ENCODE data around the gene COX10.
"Not testable (repeated sequence)": the region's sequence is repeated elsewhere in the genome, so short reads cannot be mapped to it uniquely, and the experiment has no call there.

COX10 gene

DNA sequence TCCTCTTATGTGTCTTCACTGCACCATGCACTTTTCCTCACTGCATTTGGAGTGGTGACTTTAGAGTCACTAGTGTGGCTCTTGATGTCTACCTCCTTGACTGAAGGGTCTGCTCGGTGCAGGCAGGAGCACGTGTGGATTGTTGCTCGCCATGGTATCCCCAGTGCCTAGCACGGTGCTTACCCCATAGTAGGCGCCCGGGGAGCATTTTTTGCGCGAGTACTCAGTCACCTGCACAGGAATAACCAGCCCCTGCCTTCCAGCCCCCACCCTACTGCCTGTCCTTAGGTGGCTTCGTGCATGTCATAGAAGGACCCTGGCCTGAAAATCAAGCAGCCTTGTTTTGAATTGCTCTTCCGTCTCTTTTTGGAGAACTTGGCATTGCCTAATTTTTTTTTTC lies 136.1 kb downstream of the COX10 start:
- no peak for DNase-seq (ENCODE audit: low spot score)

DNA sequence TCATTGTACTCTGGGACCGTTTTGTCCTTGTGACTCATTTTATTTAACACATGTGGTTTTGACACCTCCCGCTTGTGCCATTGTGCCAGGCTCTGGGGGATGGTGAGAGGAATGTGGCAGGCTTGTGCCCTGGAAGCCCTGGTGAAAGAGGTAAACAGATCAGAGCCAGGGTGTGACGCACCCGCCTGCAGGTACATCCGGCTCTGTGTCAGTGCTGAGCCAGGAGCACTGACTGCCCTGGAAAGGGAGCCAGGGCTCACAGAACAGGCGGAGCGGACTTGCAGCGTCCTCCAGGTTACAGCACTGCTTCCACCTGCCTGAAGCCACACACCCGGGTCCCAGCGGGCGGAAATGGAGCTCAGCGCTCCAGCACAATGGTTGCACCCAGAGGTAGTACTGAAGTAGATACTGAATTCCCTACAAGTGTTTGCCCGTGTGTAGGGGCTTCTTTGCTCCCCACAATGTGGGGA lies 136.7 kb downstream of the COX10 start:
- peak; percentile 82 for DNase-seq (ENCODE audit: low spot score)

DNA sequence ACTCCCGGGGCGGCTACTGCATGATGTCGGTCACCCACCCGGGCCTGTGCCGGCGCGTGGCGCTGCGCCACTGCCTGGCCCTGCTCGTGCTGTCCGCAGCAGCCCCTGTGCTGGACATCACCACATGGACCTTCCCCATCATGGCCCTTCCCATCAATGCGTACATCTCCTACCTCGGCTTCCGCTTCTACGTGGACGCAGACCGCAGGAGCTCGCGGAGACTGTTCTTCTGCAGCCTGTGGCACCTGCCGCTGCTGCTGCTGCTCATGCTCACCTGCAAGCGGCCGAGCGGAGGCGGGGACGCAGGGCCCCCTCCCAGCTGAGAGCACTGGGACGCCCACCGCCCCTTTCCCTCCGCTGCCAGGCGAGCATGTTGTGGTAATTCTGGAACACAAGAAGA lies 137.6 kb downstream of the COX10 start:
- no peak for DNase-seq (ENCODE audit: low spot score)

DNA sequence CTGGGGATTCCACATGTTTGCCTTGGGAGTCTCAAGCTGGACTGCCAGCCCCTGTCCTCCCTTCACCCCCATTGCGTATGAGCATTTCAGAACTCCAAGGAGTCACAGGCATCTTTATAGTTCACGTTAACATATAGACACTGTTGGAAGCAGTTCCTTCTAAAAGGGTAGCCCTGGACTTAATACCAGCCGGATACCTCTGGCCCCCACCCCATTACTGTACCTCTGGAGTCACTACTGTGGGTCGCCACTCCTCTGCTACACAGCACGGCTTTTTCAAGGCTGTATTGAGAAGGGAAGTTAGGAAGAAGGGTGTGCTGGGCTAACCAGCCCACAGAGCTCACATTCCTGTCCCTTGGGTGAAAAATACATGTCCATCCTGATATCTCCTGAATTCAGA lies 138.5 kb downstream of the COX10 start:
- DNase-seq (ENCODE audit: low spot score) = no peak

DNA sequence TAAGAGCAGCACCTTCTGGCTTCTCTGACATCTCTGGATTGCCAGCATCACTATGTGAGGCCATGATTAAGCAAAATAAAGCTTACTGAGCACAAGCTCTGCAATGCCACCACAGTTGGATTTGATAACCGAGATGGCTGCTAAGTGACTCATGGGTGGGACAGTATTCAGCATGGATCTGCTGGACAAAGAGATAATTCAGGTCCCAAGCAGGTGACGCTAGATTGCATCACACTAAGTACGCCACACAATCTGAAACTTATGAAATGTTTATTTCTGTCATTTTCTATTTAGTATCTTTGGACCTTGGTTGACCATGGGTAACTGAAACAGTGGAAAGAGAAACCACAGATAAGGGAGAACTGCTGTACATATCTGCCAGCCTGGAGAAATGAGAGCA lies 139.9 kb downstream of the COX10 start:
- DNase-seq (ENCODE audit: low spot score) = no peak

DNA sequence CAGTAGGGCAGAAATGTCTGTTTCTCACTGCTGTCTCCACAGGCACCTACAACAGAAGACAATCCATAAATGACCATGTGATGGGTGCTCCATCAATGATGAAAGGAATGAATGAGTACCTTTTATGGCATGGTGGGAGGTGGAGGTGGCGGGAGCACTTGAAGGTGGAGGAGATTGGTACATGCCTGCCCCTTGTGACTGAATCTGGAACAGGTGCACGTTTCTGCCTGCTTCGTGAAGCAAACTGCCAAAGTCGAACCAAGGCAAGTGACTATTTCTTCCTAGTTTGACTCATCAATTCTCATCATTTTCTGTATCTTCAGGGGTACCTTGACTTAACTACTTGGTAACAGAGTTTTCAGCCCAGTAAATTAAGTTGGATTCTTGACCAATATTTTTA lies 141.9 kb downstream of the COX10 start:
- no peak for DNase-seq (ENCODE audit: low spot score)

DNA sequence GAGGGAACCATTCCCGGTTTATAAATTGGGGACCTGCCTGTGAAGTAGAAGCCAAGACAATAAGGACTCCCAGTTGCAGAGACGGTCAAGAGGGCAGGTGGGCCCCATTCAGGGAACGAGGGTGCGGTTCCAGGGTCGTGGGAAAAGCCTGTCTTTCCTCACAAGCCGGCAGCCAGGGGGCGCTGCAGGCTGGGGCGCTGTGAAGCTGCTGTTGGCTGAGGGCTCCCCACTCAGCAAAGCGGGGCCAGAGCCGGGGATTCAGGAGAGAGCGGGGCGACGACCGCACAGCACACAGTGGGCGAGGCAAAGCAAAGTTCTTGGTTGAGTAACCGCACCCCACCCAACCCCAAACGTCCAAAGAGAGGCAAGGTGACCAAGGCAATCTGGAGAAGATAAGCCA lies 142.5 kb downstream of the COX10 start:
- DNase-seq (ENCODE audit: low spot score) = no peak

DNA sequence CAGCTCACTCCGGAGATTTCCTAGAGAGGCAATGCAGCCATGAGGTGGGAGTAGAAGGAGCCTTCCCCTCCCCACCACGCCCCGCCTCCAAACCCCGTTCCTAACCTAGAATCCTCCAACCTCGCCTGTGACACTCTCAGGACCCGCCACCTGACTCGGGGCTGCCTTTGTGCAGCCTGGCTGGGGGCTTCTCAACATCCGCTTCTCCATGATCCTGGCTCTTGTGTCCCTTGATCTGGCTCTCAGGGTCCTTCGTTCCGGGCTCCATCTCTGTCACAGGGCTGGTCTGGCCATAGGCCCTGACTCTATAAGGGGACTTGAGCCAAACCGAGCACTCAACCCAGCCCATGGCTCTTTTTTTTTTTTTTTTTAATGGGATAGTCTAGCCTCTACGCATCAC lies 143.1 kb downstream of the COX10 start:
- no peak for DNase-seq (ENCODE audit: low spot score)

DNA sequence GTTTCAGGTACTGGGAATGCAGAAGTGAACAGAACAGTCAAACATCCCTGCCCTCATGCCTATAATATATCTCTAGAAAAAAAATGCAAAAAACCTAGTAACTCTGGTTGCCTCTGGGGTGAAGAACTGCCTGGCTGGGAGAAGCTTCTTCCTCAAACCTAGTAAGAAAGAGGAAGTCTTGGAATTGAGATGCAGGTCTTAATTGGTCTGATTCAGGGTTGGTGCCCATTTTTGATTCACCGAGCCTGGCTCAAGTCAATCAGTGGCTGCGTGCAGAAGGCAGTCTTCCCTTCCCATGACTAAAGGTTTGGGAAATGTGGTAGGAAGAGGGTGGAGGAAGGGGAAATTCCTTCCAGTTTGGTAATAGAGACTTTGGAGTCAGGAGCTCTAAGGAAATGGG lies 145.0 kb downstream of the COX10 start:
- no peak for DNase-seq (ENCODE audit: low spot score)

DNA sequence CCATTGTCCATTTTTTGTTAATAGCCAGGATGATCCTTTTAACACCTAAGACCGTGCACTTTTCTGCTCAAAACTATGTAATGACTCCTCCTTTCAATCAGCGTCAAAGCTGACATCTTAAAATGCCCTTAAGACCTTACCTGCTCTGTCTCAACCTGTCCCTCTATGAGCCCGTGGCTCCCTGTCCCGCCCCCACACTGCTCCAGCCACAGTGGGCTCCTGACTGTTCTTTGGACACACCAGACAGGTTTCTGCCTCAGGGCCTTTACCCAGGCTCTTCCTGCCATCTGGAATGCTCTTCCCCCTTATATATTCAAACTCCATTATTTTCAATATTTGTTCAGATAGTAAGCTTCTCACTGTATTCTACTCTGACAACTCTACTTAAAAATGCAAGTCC lies 153.3 kb downstream of the COX10 start:
- no peak for DNase-seq (ENCODE audit: low spot score)

DNA sequence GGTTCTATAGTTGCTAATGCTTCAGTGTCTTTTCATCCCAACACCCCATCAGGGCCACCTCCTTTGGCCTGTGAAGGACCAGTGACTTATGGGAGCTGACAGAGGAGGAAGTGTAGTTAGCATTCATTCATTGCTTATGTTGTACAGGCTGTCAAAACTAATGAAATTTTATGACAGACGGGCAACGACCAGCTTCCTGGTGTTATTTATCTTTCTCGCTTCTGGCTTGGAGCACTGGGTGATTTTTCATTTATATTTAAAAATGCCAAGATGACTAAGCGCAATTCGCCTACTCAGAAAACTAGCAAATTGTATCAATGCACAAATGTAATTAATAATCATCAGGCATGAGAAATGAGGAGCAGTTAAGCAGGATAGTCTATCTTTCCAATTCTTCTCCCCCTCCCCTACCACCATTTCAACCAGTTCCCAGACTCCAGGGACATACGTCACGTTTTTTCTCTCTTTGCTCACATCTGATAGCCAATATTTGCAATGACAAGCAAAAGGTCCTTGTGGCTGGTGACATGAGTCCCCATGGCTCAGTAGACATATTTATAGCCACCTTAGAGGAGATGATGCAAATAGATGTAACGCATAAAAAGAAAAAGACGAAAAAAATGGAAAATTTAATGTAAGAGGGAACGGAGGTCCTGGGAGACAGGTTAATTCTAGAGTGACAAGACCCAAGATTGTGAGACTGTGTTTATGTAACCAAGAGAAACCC lies 156.1 kb downstream of the COX10 start:
- DNase-seq (ENCODE audit: low spot score) = no peak

DNA sequence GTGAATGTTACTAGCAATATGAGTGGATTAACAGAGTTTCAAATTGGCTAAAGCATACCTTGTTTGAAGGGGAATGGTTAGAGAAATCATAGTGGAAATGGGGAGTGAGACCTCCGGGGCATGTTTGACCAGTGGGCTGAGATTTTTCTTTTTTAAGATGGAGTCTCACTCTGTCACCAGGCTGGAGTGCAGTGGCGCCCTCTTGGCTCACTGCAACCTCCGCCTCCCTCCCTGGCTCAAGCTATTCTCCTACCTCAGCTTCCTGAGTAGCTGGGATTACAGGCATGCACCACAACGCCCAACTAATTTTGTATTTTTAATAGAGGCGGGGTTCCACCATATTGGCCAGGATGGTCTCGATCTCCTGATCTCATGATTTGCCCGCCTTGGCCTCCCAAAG lies 157.7 kb downstream of the COX10 start:
- no peak for DNase-seq (ENCODE audit: low spot score)

DNA sequence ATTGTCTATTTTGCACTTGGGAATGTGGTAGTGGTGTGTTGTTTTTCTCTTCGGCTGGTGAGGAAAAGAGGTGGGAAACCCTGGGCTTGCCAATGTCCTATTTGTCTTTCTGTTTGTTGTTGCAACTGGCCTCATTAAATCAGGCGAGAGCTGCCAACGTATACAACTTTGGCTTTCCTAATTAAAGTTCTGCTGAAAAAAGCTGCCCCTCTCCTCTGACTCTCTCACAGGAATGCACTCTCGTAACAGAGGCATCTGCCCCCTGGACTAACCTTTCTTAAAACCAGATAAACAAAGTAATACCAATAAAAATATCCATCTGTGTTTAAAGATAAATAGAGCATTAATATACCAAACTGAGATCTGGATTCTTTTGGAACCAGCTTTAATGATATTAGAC lies 159.6 kb downstream of the COX10 start:
- no peak for DNase-seq (ENCODE audit: low spot score)

DNA sequence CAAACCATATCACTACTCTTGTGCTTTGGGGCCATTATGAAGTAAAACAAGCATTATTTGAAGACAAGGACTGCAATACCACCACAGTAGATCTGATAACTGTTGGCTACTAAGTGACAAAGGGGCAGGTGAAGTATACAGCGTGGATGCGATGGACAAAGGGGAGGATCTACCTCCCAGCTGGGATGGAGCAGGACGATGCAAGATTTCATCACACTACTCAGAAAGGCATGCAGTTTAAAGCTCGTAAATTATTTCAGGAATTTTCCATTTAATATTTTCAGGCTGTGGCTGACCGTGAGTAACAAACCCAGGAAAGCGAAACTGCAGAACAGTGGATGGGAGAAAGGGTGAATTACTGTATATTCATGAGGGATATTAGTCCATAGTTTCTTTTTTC lies 161.9 kb downstream of the COX10 start:
- not testable (repeated sequence) for DNase-seq (ENCODE audit: low spot score)

DNA sequence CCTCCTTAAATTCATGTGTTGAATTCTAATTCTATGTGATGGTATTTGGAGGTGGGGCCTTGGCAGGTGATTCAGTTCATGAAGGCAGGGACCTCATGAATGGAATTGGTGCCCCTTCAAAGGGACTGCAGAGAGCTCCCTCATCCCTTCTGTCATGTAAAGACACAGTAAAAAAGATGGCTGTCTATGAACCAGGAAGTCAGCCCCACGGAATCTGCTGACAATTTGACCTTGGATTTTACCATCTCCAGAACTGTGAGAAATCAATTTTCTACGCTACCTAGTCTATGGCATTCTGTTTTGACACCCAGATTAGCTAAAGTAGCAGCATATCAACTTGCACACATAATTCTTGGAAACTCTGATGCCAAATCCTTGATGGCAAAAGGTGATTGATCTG lies 165.7 kb downstream of the COX10 start:
- not testable (repeated sequence) for DNase-seq (ENCODE audit: low spot score)

DNA sequence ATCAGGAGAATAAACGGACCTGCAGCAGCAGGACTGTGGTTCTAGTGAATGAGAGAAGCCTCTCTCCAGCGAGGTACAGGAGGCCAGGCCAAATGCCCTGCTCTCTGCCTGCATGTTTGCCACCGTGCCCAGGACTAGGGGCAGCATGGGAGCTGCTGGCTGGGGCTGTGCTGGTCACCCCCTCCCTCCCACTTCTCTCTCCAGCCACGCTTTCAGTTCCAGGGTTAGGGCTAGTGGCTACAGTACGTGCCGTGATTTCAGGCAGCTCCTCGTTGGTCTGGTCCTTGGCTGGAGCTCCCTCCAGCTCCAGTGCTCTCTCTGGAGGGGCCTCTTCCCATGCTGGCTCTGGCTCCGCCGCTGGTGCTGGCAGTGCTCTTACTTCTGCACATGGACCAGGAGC lies 166.7 kb downstream of the COX10 start:
- not testable (repeated sequence) for DNase-seq (ENCODE audit: low spot score)

DNA sequence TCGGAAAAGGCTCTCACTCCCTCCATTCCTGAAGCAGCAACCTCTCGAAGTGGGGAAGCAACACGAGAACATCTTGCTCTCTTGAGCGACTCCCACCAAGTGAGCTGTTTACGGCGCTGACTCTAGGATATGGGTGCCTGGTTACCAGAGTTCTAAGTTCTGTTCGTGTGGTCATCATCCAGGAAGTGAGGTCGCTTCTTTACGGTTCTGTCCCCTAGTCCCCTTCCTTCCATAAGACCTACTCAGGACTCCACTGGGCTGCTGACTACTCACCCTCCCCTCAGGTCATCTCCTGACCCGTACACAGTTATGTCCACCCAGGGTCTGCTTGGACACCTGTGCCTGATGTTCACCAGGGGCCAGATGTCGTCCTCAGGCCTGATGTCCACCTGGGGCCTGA lies 167.5 kb downstream of the COX10 start, which contains the start of gene CDRT15:
Gene CDRT15 (minus strand): TSS at position 101 of the 400 bp plus-strand sequence. CDS start 29 bp downstream, at position 72.
- DNase-seq (ENCODE audit: low spot score) = not testable (repeated sequence)

DNA sequence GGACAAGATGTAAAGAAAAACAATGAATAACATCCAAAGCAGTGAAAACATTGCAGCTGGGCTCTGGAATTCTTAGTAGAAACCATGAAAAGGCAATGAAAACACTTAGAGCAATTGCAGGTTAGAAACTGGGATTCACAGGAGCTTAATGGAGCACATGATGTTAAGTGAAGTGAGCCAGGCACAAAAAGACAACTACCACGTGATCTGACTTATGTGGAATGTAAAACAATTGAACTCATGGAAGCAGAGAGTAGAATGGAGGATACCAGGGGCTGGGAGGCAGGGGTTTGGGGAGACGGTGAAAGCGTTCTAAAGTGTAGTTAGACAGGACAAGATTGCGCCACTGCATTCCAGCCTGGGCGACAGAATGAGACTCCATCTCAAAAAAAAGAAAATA lies 170.0 kb downstream of the COX10 start:
- not testable (repeated sequence) for DNase-seq (ENCODE audit: low spot score)

DNA sequence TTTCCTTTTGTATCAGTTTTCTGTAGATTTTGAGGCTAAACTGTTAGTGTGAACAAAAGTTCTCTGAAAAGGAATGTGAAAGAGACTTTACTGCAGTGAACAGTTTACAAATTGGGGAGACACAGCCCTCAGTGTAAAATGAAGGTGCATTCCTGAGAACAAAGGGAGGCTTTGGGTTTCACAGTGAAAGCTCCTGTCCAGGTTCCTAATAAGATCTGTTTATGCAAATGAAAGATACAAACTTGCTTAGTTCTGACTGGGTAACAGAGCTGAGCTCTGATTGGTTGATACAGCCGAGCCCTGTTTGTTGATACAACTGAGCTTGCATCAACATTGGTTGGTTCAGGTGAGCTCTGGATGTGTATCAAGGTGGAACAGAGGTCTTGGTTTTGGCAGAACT lies 175.7 kb downstream of the COX10 start:
- no peak for DNase-seq (ENCODE audit: low spot score)

DNA sequence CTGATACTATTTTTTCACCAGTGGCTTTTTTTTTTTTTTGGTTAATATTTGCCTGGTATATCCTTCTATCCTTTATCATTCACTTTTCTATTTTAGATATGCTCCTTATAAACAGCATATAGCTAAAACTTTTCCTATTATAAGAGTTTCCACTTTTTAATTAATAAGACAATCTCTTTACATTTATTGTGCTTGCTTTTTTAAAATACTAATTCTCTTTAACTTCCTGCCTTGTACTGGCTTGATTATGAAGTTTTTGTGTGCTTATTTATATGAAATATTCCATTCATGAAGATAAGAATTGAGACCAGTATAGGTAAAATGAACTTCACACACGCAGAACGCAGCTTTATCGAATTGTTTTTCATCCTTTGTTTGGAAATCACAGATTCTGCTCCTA lies 176.3 kb downstream of the COX10 start:
- no peak for DNase-seq (ENCODE audit: low spot score)

Measured in CD4-positive, alpha-beta T cell treated with Interleukin-15 for 4 hours (primary cell).